GM12864 (cell line): ENCODE data around the gene DDIT4.
A peak's percentile ranks its signal among the peaks of the same experiment; 100 is the strongest.

Experiments used
- DNase-seq: peaks from one replicate; pipeline ENCODE4 v3.0.0-alpha.2; 2011; ENCODE audit warnings: low read depth
- H3K4me3 ChIP-seq: 2 replicates; pipeline ENCODE4 v1.5.1; 2011; ENCODE audit warnings: mild to moderate bottlenecking, low read depth, low read length, control low read depth
- TF ChIP-seq, protein P1 (sequence below): IDR thresholded peaks from 2 replicates; pipeline ENCODE4 v1.5.1; 2011; ENCODE audit warnings: low read depth, mild to moderate bottlenecking, moderate library complexity, low read length, control low read depth, inconsistent platforms; ENCODE audit errors: missing control alignments

Gene DDIT4

DNA sequence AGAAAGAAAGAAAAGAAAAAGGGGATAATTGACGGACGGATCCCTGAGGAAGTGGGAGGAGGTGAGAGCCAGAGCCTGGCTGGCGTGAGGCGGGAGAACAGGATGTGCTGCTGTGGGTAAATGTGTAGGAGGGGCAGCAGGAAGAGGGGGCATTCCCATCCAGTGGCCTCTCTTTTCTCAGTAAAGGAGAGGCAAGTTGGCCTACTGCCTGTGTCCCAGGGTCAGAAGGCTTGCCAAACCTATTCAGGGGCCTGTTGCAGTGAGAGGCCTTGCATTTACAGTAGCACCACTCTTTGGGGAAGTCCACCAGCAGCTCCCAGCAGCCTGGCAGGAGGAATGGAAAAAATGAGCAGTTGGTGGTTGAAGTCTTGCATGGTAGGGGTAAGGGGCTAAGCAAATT lies 31.0 kb upstream of the DDIT4 start:
- TF ChIP-seq, protein P1, sequence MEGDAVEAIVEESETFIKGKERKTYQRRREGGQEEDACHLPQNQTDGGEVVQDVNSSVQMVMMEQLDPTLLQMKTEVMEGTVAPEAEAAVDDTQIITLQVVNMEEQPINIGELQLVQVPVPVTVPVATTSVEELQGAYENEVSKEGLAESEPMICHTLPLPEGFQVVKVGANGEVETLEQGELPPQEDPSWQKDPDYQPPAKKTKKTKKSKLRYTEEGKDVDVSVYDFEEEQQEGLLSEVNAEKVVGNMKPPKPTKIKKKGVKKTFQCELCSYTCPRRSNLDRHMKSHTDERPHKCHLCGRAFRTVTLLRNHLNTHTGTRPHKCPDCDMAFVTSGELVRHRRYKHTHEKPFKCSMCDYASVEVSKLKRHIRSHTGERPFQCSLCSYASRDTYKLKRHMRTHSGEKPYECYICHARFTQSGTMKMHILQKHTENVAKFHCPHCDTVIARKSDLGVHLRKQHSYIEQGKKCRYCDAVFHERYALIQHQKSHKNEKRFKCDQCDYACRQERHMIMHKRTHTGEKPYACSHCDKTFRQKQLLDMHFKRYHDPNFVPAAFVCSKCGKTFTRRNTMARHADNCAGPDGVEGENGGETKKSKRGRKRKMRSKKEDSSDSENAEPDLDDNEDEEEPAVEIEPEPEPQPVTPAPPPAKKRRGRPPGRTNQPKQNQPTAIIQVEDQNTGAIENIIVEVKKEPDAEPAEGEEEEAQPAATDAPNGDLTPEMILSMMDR = no peak
- H3K4me3 ChIP-seq = no peak overlapping the region
- no peak for DNase-seq

DNA sequence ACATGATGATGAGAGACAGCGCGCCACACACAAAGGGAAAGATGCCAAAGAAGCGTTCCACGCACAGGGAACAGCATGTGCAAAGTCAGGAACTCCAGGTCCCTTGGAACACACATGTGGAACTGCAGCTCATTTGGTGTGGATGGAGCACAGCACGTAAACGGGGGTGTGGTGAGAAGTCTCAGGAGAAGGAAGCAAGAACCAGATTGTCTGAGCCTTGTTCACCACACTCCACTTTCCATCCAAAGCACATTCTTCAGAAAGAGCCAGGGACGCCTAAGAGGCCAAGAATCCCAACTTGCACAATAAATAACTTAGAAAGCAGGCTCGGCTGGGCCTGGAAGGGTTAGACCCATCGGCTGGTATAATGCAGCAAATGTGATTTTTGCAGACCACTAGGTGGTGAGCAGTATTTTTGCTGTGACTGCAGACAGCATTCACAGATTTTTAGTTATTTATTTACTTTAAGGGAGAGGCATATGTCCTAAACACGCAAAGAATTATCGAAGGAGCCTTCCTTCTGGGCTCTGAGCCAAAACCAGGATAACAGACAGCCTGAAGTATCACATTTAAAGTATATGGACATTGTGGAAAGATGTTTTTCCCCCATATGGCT lies 29.8 kb upstream of the DDIT4 start:
- no peak for DNase-seq
- TF ChIP-seq, protein P1 = peak; percentile 19
- H3K4me3 ChIP-seq = no peak overlapping the region

DNA sequence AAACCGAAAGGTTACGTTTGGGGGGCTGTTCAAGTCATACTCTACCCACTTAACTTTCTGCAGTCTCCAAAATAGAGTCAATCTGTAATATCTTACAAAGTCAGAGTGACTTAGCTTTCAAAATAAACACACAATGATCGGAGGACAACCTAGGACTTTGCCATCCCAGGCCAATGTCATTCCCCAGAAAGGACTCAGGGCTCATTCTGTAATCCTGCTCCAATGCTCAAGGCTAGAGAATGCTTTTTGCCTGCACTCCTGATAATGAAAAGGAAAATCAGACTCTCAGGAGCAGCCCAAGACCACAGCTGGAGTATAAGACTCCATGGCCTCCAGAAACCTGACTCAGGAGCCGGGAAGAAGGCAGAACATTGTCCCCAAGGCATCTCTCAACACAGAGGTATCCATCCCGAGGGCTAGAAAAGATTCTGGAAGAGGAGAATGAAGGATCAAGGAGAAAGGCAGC lies 29.1 kb upstream of the DDIT4 start:
- no peak overlapping the region for H3K4me3 ChIP-seq
- TF ChIP-seq, protein P1 = no peak
- no peak for DNase-seq

DNA sequence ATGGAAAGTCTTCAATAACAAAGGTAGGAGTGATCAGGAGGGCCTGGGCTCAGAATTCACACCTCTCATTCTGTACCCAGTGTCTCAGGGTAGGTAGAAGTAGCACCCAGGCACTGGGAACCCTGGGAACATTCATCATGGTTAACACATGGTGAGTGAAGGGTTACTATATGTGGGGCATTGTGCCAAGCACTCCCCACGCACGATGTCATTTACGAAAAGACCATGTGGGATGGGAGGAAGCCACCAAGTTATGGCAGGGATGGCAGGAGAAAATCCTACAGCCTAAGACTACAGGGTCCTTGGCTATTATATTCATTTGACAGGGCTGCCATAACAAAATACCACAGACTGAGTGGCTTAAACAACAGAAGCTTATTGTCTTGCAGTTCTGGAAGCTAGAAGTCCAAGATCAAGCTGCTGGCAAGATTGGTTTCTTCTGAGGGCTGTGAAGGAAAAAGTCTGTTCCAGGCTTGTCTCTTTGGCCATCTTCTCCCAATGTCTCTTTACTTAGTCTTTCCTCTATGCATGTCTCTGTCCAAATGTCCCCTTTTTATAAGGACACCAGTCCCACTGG lies 27.7 kb upstream of the DDIT4 start:
- H3K4me3 ChIP-seq = no peak overlapping the region
- TF ChIP-seq, protein P1 = no peak

DNA sequence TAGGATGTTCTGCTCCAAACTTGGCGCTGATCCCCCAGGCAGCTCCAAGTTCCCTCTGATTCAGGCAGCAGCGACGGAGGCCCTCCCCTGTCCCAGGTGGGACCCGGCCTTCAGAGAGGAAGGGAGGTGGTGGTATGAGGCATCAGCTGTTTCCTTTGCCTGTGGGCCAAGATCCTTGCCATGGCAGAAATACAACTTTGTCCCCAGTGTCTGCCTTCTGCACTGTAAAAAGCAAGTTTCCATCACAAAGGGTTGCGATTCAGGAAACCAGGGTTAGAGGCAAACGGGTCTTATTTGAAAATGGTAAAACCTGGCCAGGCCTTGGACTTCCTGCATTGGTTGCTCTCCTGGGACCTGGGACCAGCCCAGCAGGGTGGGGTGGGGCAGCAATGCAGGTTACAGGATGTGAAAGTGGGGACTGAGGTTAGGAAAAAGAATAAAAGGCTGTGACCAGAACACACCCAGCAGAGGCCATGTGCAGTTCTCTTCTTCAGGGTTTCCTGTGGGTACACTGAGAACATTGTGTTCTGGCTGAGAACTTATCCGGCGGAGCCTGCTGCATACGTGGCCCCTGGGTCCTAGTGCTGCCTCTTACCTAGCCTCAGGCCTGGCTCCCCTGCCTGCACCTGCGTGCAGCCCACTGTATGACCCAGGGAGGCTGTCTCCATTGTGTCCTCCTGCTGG lies 25.1 kb upstream of the DDIT4 start:
- DNase-seq = peak; percentile 97
- peak overlapping the region; percentile 27 for H3K4me3 ChIP-seq
- TF ChIP-seq, protein P1 = no peak

More for the DNA sequence above, 27.7 kb upstream of the DDIT4 start:
- DNase-seq = no peak

DNA sequence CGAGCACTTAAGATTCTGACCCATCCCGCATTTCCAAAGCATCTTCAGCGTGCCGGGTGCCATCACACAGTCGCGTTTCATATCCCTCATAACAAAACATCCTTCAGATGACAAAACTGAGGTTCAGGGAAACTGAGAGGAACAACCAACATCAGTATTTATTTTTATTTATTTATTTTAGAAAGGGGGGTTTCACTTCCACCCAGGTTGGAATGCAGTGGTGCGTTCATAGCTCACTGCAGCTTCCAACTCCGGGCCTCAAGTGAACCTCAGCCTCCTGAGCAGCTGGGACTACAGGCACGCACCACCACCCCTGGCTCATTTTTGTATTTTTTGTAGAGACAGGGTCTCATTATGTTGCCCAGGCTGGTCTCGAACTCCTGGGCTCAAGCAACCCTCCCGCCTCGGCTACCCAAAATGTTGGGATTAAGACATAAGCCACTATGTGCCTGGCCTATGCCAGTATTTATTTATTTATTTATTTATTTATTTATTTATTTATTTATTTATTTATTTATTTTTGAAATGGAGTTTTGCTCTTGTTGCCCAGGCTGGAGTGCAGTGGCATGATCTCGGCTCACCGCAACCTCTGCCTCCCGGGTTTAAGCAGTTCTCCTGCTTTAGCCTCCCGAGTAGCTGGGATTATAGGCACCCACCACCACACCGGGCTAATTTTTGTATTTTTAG lies 24.4 kb upstream of the DDIT4 start:
- DNase-seq = peak; percentile 53
- H3K4me3 ChIP-seq = peak overlapping the region; percentile 27

DNA sequence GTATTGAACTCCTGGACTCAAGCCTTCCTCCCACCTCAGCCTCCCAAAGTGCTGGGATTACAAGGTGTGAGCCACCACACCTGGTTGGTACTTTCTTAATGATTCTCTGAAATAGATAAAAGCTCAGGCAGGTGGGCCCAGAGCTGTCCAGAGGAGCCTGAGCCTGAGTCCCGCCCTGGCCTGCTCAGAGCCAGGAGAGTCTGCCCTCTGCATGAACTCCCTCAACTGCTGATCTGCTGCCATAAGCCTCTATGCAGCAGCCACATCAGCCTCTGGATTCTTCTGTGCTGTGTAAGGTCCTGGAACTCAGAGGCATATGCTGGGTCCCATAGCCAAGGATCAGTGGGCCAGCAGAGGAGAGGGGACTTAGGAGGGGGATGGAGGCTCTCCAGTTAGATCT lies 23.1 kb upstream of the DDIT4 start:
- TF ChIP-seq, protein P1 = no peak
- no peak for DNase-seq
- no peak overlapping the region for H3K4me3 ChIP-seq
